Measurements from ENCODE around the gene CRISPLD2.
"Not testable (repeated sequence)": the region's sequence is repeated elsewhere in the genome, so short reads cannot be mapped to it uniquely, and the experiment has no call there.

DNA sequence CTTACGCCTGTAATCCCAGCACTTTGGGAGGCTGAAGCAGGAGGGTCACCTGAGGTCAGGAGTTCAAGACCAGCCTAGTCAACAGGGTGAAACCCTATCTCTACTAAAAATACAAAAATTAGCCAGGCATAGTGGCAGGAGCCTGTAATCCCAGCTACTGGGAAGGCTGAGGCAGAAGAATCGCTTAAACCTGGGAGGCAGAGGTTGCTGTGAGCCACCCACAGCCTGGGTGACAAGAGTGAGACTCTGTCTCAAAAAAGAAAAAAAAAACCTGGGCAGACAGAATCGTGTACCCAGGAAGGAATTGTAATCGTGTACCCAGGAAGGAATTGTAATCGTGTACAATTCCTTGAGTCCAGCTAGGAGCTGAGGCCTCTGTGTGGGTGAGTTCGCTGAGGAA, 118.8 kb downstream of the CRISPLD2 start:
- not testable (repeated sequence) for TF ChIP-seq TAF1 (IDR thresholded peaks at IDR 0.05; ENCODE audit: low read depth); POLR2AphosphoS5 (IDR thresholded peaks at IDR 0.05); EP300 (conservative IDR thresholded peaks at IDR 0.05; ENCODE audit: poor library complexity, severe bottlenecking); REST (IDR thresholded peaks at IDR 0.05; ENCODE audit: borderline replicate concordance); EZH2 (IDR thresholded peaks at IDR 0.05; ENCODE audit: borderline replicate concordance, insufficient read depth, low read length, poor library complexity, severe bottlenecking); SMC3 (conservative IDR thresholded peaks at IDR 0.05; ENCODE audit: poor library complexity); RAD21 (conservative IDR thresholded peaks at IDR 0.05); MXI1 (conservative IDR thresholded peaks at IDR 0.05; ENCODE audit: poor library complexity, severe bottlenecking)
- TF ChIP-seq, protein P1, sequence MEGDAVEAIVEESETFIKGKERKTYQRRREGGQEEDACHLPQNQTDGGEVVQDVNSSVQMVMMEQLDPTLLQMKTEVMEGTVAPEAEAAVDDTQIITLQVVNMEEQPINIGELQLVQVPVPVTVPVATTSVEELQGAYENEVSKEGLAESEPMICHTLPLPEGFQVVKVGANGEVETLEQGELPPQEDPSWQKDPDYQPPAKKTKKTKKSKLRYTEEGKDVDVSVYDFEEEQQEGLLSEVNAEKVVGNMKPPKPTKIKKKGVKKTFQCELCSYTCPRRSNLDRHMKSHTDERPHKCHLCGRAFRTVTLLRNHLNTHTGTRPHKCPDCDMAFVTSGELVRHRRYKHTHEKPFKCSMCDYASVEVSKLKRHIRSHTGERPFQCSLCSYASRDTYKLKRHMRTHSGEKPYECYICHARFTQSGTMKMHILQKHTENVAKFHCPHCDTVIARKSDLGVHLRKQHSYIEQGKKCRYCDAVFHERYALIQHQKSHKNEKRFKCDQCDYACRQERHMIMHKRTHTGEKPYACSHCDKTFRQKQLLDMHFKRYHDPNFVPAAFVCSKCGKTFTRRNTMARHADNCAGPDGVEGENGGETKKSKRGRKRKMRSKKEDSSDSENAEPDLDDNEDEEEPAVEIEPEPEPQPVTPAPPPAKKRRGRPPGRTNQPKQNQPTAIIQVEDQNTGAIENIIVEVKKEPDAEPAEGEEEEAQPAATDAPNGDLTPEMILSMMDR (IDR thresholded peaks at IDR 0.05; ENCODE audit: poor library complexity, severe bottlenecking), result not testable (repeated sequence)
